ENCODE measurements around the gene ATXN1.

Gene ATXN1

DNA sequence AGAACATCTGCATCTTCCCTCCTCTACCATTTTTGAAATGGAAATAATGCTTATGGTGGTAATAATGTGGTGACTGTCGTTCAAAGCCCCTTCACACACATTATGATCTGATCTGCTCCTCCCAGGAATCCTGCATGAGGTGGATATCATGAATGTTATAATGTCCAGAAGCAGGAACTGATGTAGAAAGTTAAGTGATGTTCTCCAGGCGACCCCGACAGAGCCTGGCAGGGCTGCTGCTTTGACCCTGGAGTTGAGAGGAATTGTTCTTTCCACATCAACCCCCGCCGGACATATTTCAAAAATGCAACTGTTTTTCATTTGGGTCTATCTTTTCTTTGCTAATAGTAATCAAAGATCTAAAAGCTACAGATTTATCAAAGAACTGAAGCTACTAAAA is 391.3 kb downstream of the ATXN1 start:
- H3K4me1 ChIP-seq (ENCODE audit: control insufficient read depth, insufficient read depth, low read length) = no peaks in the 10 kb centered on the region; the same call in 1 of the 2 replicates
- H3K27ac ChIP-seq (ENCODE audit: extremely low read depth, low read depth, low read length) = no peak overlapping the region
- ChIA-PET CTCF (interaction anchor here (0.6 to 1.4 kb wide), 6 partner anchors 16 to 389 kb away, joined by 3 to 4 read pairs (median 3); no protein-coding TSS in a partner anchor), POLR2A (no interaction called here)
- TF ChIP-seq ZNF335 (tag by site-specific recombination; conservative IDR thresholded peaks at IDR 0.05) (no peak), GLIS1 (tag by site-specific recombination; IDR thresholded peaks at IDR 0.05) (no peak), BCL11B (tag by site-specific recombination; IDR thresholded peaks at IDR 0.05; ENCODE audit: low read depth) (no peak), OVOL3 (tag by site-specific recombination; IDR thresholded peaks at IDR 0.05) (no peak), FEZF1 (tag by site-specific recombination; IDR thresholded peaks at IDR 0.05) (no peak), ZNF621 (tag by site-specific recombination; IDR thresholded peaks at IDR 0.05) (no peak), ZNF426 (tag by site-specific recombination; IDR thresholded peaks at IDR 0.05) (no peak), KLF9 (tag by site-specific recombination; IDR thresholded peaks at IDR 0.05; ENCODE audit: low read depth) (no peak), ZNF596 (tag by site-specific recombination; IDR thresholded peaks at IDR 0.05) (no peak), ZNF843 (tag by site-specific recombination; IDR thresholded peaks at IDR 0.05) (no peak), ZNF677 (tag by site-specific recombination; IDR thresholded peaks at IDR 0.05) (no peak)
- TF ChIP-seq, protein P1, sequence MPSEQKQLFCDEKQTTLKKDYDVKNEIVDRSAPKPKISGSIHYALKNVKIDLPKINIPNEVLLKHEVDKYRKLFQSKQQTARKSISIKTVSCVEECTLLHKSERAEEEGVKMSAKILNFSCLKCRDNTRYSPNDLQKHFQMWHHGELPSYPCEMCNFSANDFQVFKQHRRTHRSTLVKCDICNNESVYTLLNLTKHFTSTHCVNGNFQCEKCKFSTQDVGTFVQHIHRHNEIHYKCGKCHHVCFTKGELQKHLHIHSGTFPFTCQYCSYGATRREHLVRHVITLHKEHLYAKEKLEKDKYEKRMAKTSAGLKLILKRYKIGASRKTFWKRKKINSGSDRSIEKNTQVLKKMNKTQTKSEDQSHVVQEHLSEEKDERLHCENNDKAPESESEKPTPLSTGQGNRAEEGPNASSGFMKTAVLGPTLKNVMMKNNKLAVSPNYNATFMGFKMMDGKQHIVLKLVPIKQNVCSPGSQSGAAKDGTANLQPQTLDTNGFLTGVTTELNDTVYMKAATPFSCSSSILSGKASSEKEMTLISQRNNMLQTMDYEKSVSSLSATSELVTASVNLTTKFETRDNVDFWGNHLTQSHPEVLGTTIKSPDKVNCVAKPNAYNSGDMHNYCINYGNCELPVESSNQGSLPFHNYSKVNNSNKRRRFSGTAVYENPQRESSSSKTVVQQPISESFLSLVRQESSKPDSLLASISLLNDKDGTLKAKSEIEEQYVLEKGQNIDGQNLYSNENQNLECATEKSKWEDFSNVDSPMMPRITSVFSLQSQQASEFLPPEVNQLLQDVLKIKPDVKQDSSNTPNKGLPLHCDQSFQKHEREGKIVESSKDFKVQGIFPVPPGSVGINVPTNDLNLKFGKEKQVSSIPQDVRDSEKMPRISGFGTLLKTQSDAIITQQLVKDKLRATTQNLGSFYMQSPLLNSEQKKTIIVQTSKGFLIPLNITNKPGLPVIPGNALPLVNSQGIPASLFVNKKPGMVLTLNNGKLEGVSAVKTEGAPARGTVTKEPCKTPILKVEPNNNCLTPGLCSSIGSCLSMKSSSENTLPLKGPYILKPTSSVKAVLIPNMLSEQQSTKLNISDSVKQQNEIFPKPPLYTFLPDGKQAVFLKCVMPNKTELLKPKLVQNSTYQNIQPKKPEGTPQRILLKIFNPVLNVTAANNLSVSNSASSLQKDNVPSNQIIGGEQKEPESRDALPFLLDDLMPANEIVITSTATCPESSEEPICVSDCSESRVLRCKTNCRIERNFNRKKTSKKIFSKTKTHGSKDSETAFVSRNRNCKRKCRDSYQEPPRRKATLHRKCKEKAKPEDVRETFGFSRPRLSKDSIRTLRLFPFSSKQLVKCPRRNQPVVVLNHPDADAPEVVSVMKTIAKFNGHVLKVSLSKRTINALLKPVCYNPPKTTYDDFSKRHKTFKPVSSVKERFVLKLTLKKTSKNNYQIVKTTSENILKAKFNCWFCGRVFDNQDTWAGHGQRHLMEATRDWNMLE (tag by site-specific recombination; conservative IDR thresholded peaks at IDR 0.05; ENCODE audit: low read depth) = no peak
- TF ChIP-seq, protein P2, sequence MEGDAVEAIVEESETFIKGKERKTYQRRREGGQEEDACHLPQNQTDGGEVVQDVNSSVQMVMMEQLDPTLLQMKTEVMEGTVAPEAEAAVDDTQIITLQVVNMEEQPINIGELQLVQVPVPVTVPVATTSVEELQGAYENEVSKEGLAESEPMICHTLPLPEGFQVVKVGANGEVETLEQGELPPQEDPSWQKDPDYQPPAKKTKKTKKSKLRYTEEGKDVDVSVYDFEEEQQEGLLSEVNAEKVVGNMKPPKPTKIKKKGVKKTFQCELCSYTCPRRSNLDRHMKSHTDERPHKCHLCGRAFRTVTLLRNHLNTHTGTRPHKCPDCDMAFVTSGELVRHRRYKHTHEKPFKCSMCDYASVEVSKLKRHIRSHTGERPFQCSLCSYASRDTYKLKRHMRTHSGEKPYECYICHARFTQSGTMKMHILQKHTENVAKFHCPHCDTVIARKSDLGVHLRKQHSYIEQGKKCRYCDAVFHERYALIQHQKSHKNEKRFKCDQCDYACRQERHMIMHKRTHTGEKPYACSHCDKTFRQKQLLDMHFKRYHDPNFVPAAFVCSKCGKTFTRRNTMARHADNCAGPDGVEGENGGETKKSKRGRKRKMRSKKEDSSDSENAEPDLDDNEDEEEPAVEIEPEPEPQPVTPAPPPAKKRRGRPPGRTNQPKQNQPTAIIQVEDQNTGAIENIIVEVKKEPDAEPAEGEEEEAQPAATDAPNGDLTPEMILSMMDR (tag by site-specific recombination; IDR thresholded peaks at IDR 0.05) = no peak
- TF ChIP-seq, protein P3, sequence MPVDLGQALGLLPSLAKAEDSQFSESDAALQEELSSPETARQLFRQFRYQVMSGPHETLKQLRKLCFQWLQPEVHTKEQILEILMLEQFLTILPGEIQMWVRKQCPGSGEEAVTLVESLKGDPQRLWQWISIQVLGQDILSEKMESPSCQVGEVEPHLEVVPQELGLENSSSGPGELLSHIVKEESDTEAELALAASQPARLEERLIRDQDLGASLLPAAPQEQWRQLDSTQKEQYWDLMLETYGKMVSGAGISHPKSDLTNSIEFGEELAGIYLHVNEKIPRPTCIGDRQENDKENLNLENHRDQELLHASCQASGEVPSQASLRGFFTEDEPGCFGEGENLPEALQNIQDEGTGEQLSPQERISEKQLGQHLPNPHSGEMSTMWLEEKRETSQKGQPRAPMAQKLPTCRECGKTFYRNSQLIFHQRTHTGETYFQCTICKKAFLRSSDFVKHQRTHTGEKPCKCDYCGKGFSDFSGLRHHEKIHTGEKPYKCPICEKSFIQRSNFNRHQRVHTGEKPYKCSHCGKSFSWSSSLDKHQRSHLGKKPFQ (tag by site-specific recombination; IDR thresholded peaks at IDR 0.05) = no peak
- TF ChIP-seq, protein P4, sequence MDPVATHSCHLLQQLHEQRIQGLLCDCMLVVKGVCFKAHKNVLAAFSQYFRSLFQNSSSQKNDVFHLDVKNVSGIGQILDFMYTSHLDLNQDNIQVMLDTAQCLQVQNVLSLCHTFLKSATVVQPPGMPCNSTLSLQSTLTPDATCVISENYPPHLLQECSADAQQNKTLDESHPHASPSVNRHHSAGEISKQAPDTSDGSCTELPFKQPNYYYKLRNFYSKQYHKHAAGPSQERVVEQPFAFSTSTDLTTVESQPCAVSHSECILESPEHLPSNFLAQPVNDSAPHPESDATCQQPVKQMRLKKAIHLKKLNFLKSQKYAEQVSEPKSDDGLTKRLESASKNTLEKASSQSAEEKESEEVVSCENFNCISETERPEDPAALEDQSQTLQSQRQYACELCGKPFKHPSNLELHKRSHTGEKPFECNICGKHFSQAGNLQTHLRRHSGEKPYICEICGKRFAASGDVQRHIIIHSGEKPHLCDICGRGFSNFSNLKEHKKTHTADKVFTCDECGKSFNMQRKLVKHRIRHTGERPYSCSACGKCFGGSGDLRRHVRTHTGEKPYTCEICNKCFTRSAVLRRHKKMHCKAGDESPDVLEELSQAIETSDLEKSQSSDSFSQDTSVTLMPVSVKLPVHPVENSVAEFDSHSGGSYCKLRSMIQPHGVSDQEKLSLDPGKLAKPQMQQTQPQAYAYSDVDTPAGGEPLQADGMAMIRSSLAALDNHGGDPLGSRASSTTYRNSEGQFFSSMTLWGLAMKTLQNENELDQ (tag by site-specific recombination; IDR thresholded peaks at IDR 0.05; ENCODE audit: low read depth) = no peak
- no peaks in the 10 kb centered on the region for H3K36me3 ChIP-seq (ENCODE audit: control insufficient read depth in 2 of 2, insufficient read depth in 1 of 2, low read length in 2 of 2)
- H3K4me3 ChIP-seq (ENCODE audit: low read depth, low read length) = no peak overlapping the region
- no peaks in the 10 kb centered on the region for H3K9me3 ChIP-seq (ENCODE audit: control insufficient read depth, insufficient read depth, low read depth, low read length)
